HCT116 (cell line): ENCODE data around the gene METTL21C. TPM values are rescaled to one million over a fixed set of nuclear protein-coding genes. Genes with fewer than 3 reads are reported as not detected.
A peak's percentile ranks its signal among the peaks of the same experiment; 100 is the strongest.

Source experiments
- ATAC-seq: fragments of 200-7000 bp; cut with Tn5 transposase; 2 replicates; pipeline ENCODE4 v1.9.1; 2020; ENCODE audit warnings: mild to moderate bottlenecking, moderate library complexity
- BruUV-seq: library from RNA; stranded (reverse); fragments of 400-500 nt; replicated peaks from 2 replicates; lab custom pipeline; 2021; lab: Mats Ljungman, UMichigan
- CTCF ChIA-PET: fragments of 300-600 bp; sonication (Branson Sonifier 250); formaldehyde crosslinking; loops from one replicate; lab custom pipeline; 2021; ENCODE audit warnings: antibody characterized with exemption; lab: Charles Lee
- POLR2A ChIA-PET: fragments of 300-600, 350-600 bp; sonication (Branson Sonifier 250); formaldehyde crosslinking; loops from one replicate; lab custom pipeline; 2021; ENCODE audit warnings: antibody characterized with exemption; lab: Charles Lee
- RAD21 ChIA-PET, 2 experiments: fragments of 300-600 bp; sonication (Branson Sonifier 250); formaldehyde crosslinking; loops; one replicate each; lab custom pipeline; 2023; ENCODE audit warnings: low total read pairs in 2 of 2; ENCODE audit not compliant: uncharacterized antibody in 2 of 2, unreplicated experiment in 2 of 2, low non-redundant PET in 1 of 2; lab: Charles Lee
- DNase-seq: peaks from one replicate; pipeline ENCODE4 v3.0.0-alpha.2; 2010; ENCODE audit warnings: low read depth, low spot score
- H2AFZ ChIP-seq: fragments of 200-600 bp; shearing (Covaris generic), sonication (generic); 2 replicates; pipeline ENCODE4 v1.6.1; 2017; ENCODE audit warnings: low read depth, mixed run types, mixed read lengths, antibody characterized with exemption, low read length; ENCODE audit not compliant: poor library complexity, severe bottlenecking
- H3K27ac ChIP-seq: 2 replicates; pipeline ENCODE4 v1.5.1; 2012; ENCODE audit warnings: low read depth, low read length
- H3K27me3 ChIP-seq: fragments of 200-600 bp; sonication (generic); 2 replicates; pipeline ENCODE4 v1.6.1; 2016; ENCODE audit warnings: mixed run types, low read length, mixed read lengths; ENCODE audit not compliant: insufficient read depth
- H3K36me3 ChIP-seq, 2 experiments: fragments of 200-500 bp in 1 of 2; fragments of 200-600 bp in 1 of 2; sonication (Bioruptor generic) in 1 of 2; sonication (generic) in 1 of 2; 2 replicates each; pipeline versions ENCODE4 v1.5.1 to v1.6.1; 2014 to 2016; ENCODE audit warnings: low read length in 2 of 2, inconsistent platforms in 1 of 2, mixed read lengths in 1 of 2, mixed run types in 1 of 2; ENCODE audit not compliant: insufficient read depth in 2 of 2, control insufficient read depth in 1 of 2
- H3K4me1 ChIP-seq, 2 experiments: fragments of 200-600 bp in 1 of 2; sonication (generic) in 1 of 2; 2 replicates each; pipeline versions ENCODE4 v1.5.1 to v1.6.1; 2012 to 2017; ENCODE audit warnings: low read length in 2 of 2, inconsistent platforms in 1 of 2, mild to moderate bottlenecking in 1 of 2, mixed read lengths in 1 of 2, mixed run types in 1 of 2, moderate library complexity in 1 of 2; ENCODE audit not compliant: insufficient read depth in 2 of 2, control insufficient read depth in 1 of 2
- H3K4me2 ChIP-seq: fragments of 200-600 bp; sonication (generic); 2 replicates; pipeline ENCODE4 v1.6.1; 2017; ENCODE audit warnings: mixed run types, low read length, mixed read lengths
- H3K4me3 ChIP-seq, 2 experiments: fragments of 200-600 bp in 1 of 2; sonication (generic) in 1 of 2; replicated peaks in 1 of 2; 2 replicates each; pipeline ENCODE4 v1.5.1; 2011 to 2016; ENCODE audit warnings: low read length in 2 of 2, control low read depth in 1 of 2, low read depth in 1 of 2, mild to moderate bottlenecking in 1 of 2, mixed read lengths in 1 of 2, mixed run types in 1 of 2
- H3K79me2 ChIP-seq: fragments of 200-600 bp; sonication (generic); 2 replicates; pipeline ENCODE4 v1.6.1; 2017; ENCODE audit warnings: mild to moderate bottlenecking, mixed run types, low read length, moderate library complexity, mixed read lengths; ENCODE audit not compliant: insufficient read depth
- H3K9ac ChIP-seq: fragments of 200-600 bp; sonication (generic); 2 replicates; pipeline ENCODE4 v1.6.1; 2016; ENCODE audit warnings: low read length, mixed read lengths
- H3K9me2 ChIP-seq: fragments of 200-600 bp; sonication (generic), shearing (Covaris generic); 2 replicates; pipeline ENCODE4 v1.6.1; 2017; ENCODE audit warnings: mixed run types, mild to moderate bottlenecking, moderate library complexity; ENCODE audit not compliant: insufficient read depth
- H3K9me3 ChIP-seq, 2 experiments: fragments of 200-500 bp in 1 of 2; fragments of 200-600 bp in 1 of 2; sonication (Bioruptor generic) in 1 of 2; sonication (generic) in 1 of 2; 2 replicates each; pipeline ENCODE4 v1.6.1; 2014 to 2017; ENCODE audit warnings: low read length in 2 of 2, mixed read lengths in 2 of 2, inconsistent platforms in 1 of 2, low read depth in 1 of 2, mild to moderate bottlenecking in 1 of 2, mixed run types in 1 of 2, moderate library complexity in 1 of 2; ENCODE audit not compliant: control insufficient read depth in 1 of 2, insufficient read depth in 1 of 2
- H4K20me1 ChIP-seq: fragments of 200-600 bp; sonication (generic), shearing (Covaris generic); 2 replicates; pipeline ENCODE4 v1.6.1; 2017; ENCODE audit warnings: mixed run types, mild to moderate bottlenecking, moderate library complexity; ENCODE audit not compliant: insufficient read depth
- EZH2phosphoT487 ChIP-seq: fragments of 200-600 bp; IDR thresholded peaks from 2 replicates; pipeline ENCODE4 v1.6.1; 2018; ENCODE audit warnings: antibody characterized with exemption, borderline replicate concordance
- MAX ChIP-seq: IDR thresholded peaks from 2 replicates; pipeline ENCODE4 v1.6.1; 2012
- POLR2A ChIP-seq: IDR thresholded peaks from 2 replicates; pipeline ENCODE4 v1.7.0; 2011; ENCODE audit warnings: borderline replicate concordance; ENCODE audit not compliant: insufficient read depth, insufficient read length; ENCODE audit errors: extremely low read depth
- REST ChIP-seq: IDR thresholded peaks from 2 replicates; pipeline ENCODE4 v1.6.1; 2012; ENCODE audit warnings: low read depth
- SIN3A ChIP-seq: IDR thresholded peaks from 2 replicates; pipeline ENCODE4 v1.6.1; 2012; ENCODE audit warnings: low read depth
- SRF ChIP-seq: IDR thresholded peaks from 2 replicates; pipeline ENCODE4 v1.6.1; 2012; ENCODE audit warnings: low read depth
- ZBTB33 ChIP-seq: IDR thresholded peaks from 2 replicates; pipeline ENCODE4 v1.6.1; 2011; ENCODE audit warnings: mild to moderate bottlenecking, low read length, moderate library complexity; ENCODE audit not compliant: insufficient replicate concordance; ENCODE audit errors: extremely low read depth
- ZNF274 ChIP-seq: fragments of 200-500 bp; sonication (Bioruptor generic); IDR thresholded peaks from 2 replicates; pipeline ENCODE4 v1.6.1; 2014; ENCODE audit warnings: mild to moderate bottlenecking, low read depth, low read length, inconsistent platforms
- intact Hi-C: fragments of 100-400 bp; cut with micrococcal nuclease; formaldehyde crosslinking; loops from 2 replicates; pipeline ENCODE4 v1.10.0; 2022
- total RNA-seq: library from RNA; stranded (reverse); gene quantifications from one replicate; pipeline ENCODE4 v1.2.1, GENCODE V29; 2021; ENCODE audit not compliant: unreplicated experiment

METTL21C gene
- total RNA-seq, 1 experiment from 2014 or later: not detected

- no peaks in the 10 kb centered on the region for H3K36me3 ChIP-seq
- H3K4me2 ChIP-seq: peak overlapping the region; percentile 6; the same call in 1 of the 2 replicates
- POLR2A ChIA-PET: no interaction called here
- TF ChIP-seq EZH2phosphoT487: no peak
- TF ChIP-seq POLR2A: no peak
- TF ChIP-seq SIN3A: no peak
- no peak for TF ChIP-seq ZBTB33
- TF ChIP-seq ZNF274: no peak
- no peak for TF ChIP-seq MAX
- no peak for TF ChIP-seq SRF
- no peak for TF ChIP-seq REST
- ATAC-seq: no peak
- H3K79me2 ChIP-seq: no peaks in the 10 kb centered on the region
- H2AFZ ChIP-seq: no peak overlapping the region
- DNase-seq: no peak
- peaks cover 0 to 4% of the 10 kb centered on the region in 2 experiments; a peak in 2 of 4 replicates for H3K4me1 ChIP-seq
- intact Hi-C loops: loop anchor here (2.0 to 10.0 kb wide), 2 partner anchors 117 to 1585 kb away; partner anchors contain the start of gene ERCC5
- H3K27ac ChIP-seq: no peak overlapping the region
- no TSS peak for BruUV-seq
- no peaks in the 10 kb centered on the region for H3K9me3 ChIP-seq
- H3K27me3 ChIP-seq: peaks cover 65% of the 10 kb centered on the region
- H3K9ac ChIP-seq: no peak overlapping the region
- CTCF ChIA-PET: no interaction called here
- no peak overlapping the region for H3K4me3 ChIP-seq
- no peaks in the 10 kb centered on the region for H3K9me2 ChIP-seq
- RAD21 ChIA-PET: no interaction called here
- H4K20me1 ChIP-seq: no peaks in the 10 kb centered on the region
These were observed 34.9 kb upstream of the METTL21C start for GRCh38 chr13:102729560-102730270.
